ENCODE measurements around the gene GP1BA. TPM values are rescaled to one million over a fixed set of nuclear protein-coding genes. Genes with fewer than 3 reads are reported as not detected.
A peak's percentile ranks its signal among the peaks of the same experiment; 100 is the strongest.

Gene GP1BA
- total and polyA plus RNA-seq, 2 of the 8 experiments (the other 6 are each of a cell fraction or from before 2014, with no cell fraction given), result not detected

GRCh38 chr17:4900231-4901107 is 31.6 kb upstream of the GP1BA start:
- ChIA-PET CTCF (ENCODE audit: partially characterized antibody) (interaction anchor here (1.1 to 4.4 kb wide), 8 partner anchors 9 to 337 kb away, joined by 3 to 23 read pairs (median 8); no protein-coding TSS in a partner anchor), POLR2A (ENCODE audit: partially characterized antibody) (interaction anchor here (0.8 to 6.4 kb wide), 15 partner anchors 9 to 190 kb away, joined by 3 to 49 read pairs (median 4); partner anchors contain the start of genes ARRB2, MED11, PFN1 and PLD2)
- Histone ChIP-seq H3K27ac (ENCODE audit: low read depth, low read length) (no peak overlapping the region), H2BK20ac (ENCODE audit: low read length) (no peak overlapping the region), H3K4me1 (replicated peaks in 1 of 4; ENCODE audit: control insufficient read depth in 3 of 4, insufficient read depth in 4 of 4, low read length in 3 of 4) (peaks cover 0 to 13% (median 4%) of the 10 kb centered on the region in 4 experiments; a peak in 6 of 7 replicates), H3K18ac (ENCODE audit: extremely low read depth, low read length) (no peak overlapping the region), H3K9me3 (ENCODE audit: insufficient read depth in 2 of 2, low read depth in 1 of 2, low read length in 1 of 2) (no peaks in the 10 kb centered on the region), H3K4me3 (ENCODE audit: extremely low read depth in 1 of 4, insufficient read depth in 2 of 4, low read depth in 3 of 4, low read length in 4 of 4) (peak overlapping the region; percentile 22 to 58 (median 40)), H2AFZ (ENCODE audit: low read length) (no peak overlapping the region; the same call in 1 of the 2 replicates), H3K27me3 (replicated peaks in 1 of 4; ENCODE audit: control insufficient read depth in 3 of 4, extremely low read depth in 1 of 4, insufficient read depth in 3 of 4, low read length in 3 of 4) (0 out of 7 replicates have a peak, but pooled peaks cover 0 to 2% (median 0%) of the 10 kb centered on the region in 4 experiments), H2BK5ac (ENCODE audit: low read depth, low read length) (no peak overlapping the region), H4K5ac (ENCODE audit: insufficient read length, low read depth, low read length) (no peak overlapping the region), H3K23ac (ENCODE audit: insufficient read length) (no peak overlapping the region), H3K14ac (ENCODE audit: insufficient read length) (no peak overlapping the region), H3K79me2 (ENCODE audit: control insufficient read depth in 1 of 2, insufficient read depth in 2 of 2, low read length in 2 of 2) (no peaks in the 10 kb centered on the region), H4K91ac (replicated peaks; ENCODE audit: insufficient read length, low read length) (no peak overlapping the region), H3K9ac (replicated peaks in 1 of 4; ENCODE audit: extremely low read depth in 1 of 4, low read depth in 3 of 4, low read length in 3 of 4) (peak overlapping the region in 2 of 4 experiments; percentile 25 to 27; a peak in 1 of 7 replicates), H2BK12ac (ENCODE audit: low read depth, low read length) (no peak overlapping the region), H3K23me2 (ENCODE audit: low read depth, low read length) (peaks cover 3% of the 10 kb centered on the region; the same call in 1 of the 2 replicates), H2BK120ac (replicated peaks; ENCODE audit: low read depth, low read length) (no peak overlapping the region), H3K4me2 (ENCODE audit: insufficient read depth in 1 of 2, low read depth in 2 of 2, low read length in 2 of 2) (peak overlapping the region; percentile 51 to 73), H2AK5ac (ENCODE audit: low read depth, low read length) (no peak overlapping the region), H4K8ac (ENCODE audit: extremely low read depth, insufficient read depth, low read length) (peak overlapping the region; percentile 11; the same call in 1 of the 2 replicates), H2BK15ac (ENCODE audit: low read length) (no peak overlapping the region), H3K79me1 (ENCODE audit: low read depth, low read length) (no peaks in the 10 kb centered on the region), H4K20me1 (replicated peaks in 1 of 2; ENCODE audit: control insufficient read depth in 1 of 2, insufficient read depth in 2 of 2, low read length in 2 of 2) (peaks cover 0 to 5% of the 10 kb centered on the region in 2 experiments), H3K36me3 (ENCODE audit: control insufficient read depth in 2 of 4, insufficient read depth in 4 of 4, low read length in 3 of 4) (peaks cover 0 to 5% (median 1%) of the 10 kb centered on the region in 4 experiments; a peak in 3 of 8 replicates), H3K56ac (replicated peaks; ENCODE audit: insufficient read length, low read depth, low read length) (no peak overlapping the region), H3K4ac (replicated peaks; ENCODE audit: insufficient read length, low read depth, low read length) (no peak overlapping the region)
- FAIRE-seq (no peak), DNase-seq (ENCODE audit: low read depth in 1 of 2, low spot score in 2 of 2) (peak in 1 of 2 experiments; percentile 91)
- 37% methylated on average over 47 of the region's 65 CpGs; no CpG with 5 or more reads in 1 of the 2 experiments for WGBS, 2 experiments (ENCODE audit: extremely low coverage in 1 of 2, insufficient coverage in 1 of 2, insufficient read length in 1 of 2, insufficient replicate concordance in 2 of 2, low coverage in 1 of 2, low lambda C conversion rate in 2 of 2, missing lambda C conversion rate in 1 of 2)
- TF ChIP-seq KDM1A (IDR thresholded peaks at IDR 0.05; ENCODE audit: borderline replicate concordance, low read length) (no peak), RFX5 (IDR thresholded peaks at IDR 0.05; ENCODE audit: borderline replicate concordance, low read depth, low read length) (no peak), CREB1 (IDR thresholded peaks at IDR 0.05) (peak; percentile 97)
